ENCODE data around the gene PRLR. TPM values are rescaled to one million over a fixed set of nuclear protein-coding genes. Genes with fewer than 3 reads are reported as not detected.

Gene PRLR
- total and polyA plus RNA-seq, 2 experiments from 2014 or later: 21.8 to 99.8 TPM

- Histone ChIP-seq H3K4me3 (no peak overlapping the region), H3K4me1 (ENCODE audit: insufficient read depth) (peaks cover 20% of the 10 kb centered on the region), H3K27me3 (no peaks in the 10 kb centered on the region), H3K9me2 (replicated peaks; ENCODE audit: insufficient read depth) (no peaks in the 10 kb centered on the region), H3K27ac (no peak overlapping the region), H3K4me2 (no peak overlapping the region), H2AFZ (no peak overlapping the region), H4K20me1 (ENCODE audit: insufficient read depth, poor library complexity, severe bottlenecking) (no peaks in the 10 kb centered on the region), H3K36me3 (replicated peaks; ENCODE audit: insufficient read depth, low read depth) (no peaks in the 10 kb centered on the region), H3K79me2 (peaks cover 34% of the 10 kb centered on the region), H3K9me3 (ENCODE audit: low read depth) (no peaks in the 10 kb centered on the region)
- 88% methylated on average over 7 of the region's 7 CpGs for WGBS (ENCODE audit: low lambda C conversion rate, missing lambda C conversion rate)
- DNase-seq (ENCODE audit: low spot score): no peak
- TF ChIP-seq EZH2 (IDR thresholded peaks at IDR 0.05; ENCODE audit: borderline replicate concordance) (no peak), CTCF (IDR thresholded peaks at IDR 0.05; ENCODE audit: poor library complexity) (no peak), EZH2phosphoT487 (IDR thresholded peaks at IDR 0.05; ENCODE audit: low read depth, severe bottlenecking, unreplicated experiment) (no peak)
These were observed 68.5 kb downstream of the PRLR start for GRCh38 chr5:35161652-35162273.

- H3K9me2 ChIP-seq (replicated peaks; ENCODE audit: insufficient read depth): no peaks in the 10 kb centered on the region
- no peak for DNase-seq (ENCODE audit: low spot score)
- H3K4me3 ChIP-seq: no peak overlapping the region
- peaks cover 20% of the 10 kb centered on the region for H3K4me1 ChIP-seq (ENCODE audit: insufficient read depth)
- TF ChIP-seq EZH2phosphoT487 (IDR thresholded peaks at IDR 0.05; ENCODE audit: low read depth, severe bottlenecking, unreplicated experiment) (no peak), CTCF (IDR thresholded peaks at IDR 0.05; ENCODE audit: poor library complexity) (no peak), EZH2 (IDR thresholded peaks at IDR 0.05; ENCODE audit: borderline replicate concordance) (no peak)
- no peaks in the 10 kb centered on the region for H3K36me3 ChIP-seq (replicated peaks; ENCODE audit: insufficient read depth, low read depth)
- H3K79me2 ChIP-seq: peaks cover 28% of the 10 kb centered on the region
- H4K20me1 ChIP-seq (ENCODE audit: insufficient read depth, poor library complexity, severe bottlenecking): peaks cover 4% of the 10 kb centered on the region
- WGBS (ENCODE audit: low lambda C conversion rate, missing lambda C conversion rate): 92% methylated on average over 6 of the region's 6 CpGs
- no peaks in the 10 kb centered on the region for H3K27me3 ChIP-seq
- H3K27ac ChIP-seq: no peak overlapping the region
- no peak overlapping the region for H3K4me2 ChIP-seq
- no peak overlapping the region for H2AFZ ChIP-seq
- no peaks in the 10 kb centered on the region for H3K9me3 ChIP-seq (ENCODE audit: low read depth)
These were observed 69.7 kb downstream of the PRLR start for GRCh38 chr5:35160486-35161116.

- H3K9me3 ChIP-seq (ENCODE audit: low read depth): no peaks in the 10 kb centered on the region
- H3K27ac ChIP-seq: peak overlapping the region; percentile 12
- H3K79me2 ChIP-seq: peaks cover 28% of the 10 kb centered on the region
- TF ChIP-seq EZH2phosphoT487 (IDR thresholded peaks at IDR 0.05; ENCODE audit: low read depth, severe bottlenecking, unreplicated experiment): no peak
- no peak for TF ChIP-seq CTCF (IDR thresholded peaks at IDR 0.05; ENCODE audit: poor library complexity)
- no peak for TF ChIP-seq EZH2 (IDR thresholded peaks at IDR 0.05; ENCODE audit: borderline replicate concordance)
- peak; percentile 42 for DNase-seq (ENCODE audit: low spot score)
- no peak overlapping the region for H2AFZ ChIP-seq
- peaks cover 4% of the 10 kb centered on the region for H4K20me1 ChIP-seq (ENCODE audit: insufficient read depth, poor library complexity, severe bottlenecking)
- peaks cover 20% of the 10 kb centered on the region for H3K4me1 ChIP-seq (ENCODE audit: insufficient read depth)
- peak overlapping the region; percentile 55 for H3K4me2 ChIP-seq
- H3K36me3 ChIP-seq (replicated peaks; ENCODE audit: insufficient read depth, low read depth): no peaks in the 10 kb centered on the region
- no peaks in the 10 kb centered on the region for H3K9me2 ChIP-seq (replicated peaks; ENCODE audit: insufficient read depth)
- 7% methylated on average over 2 of the region's 2 CpGs for WGBS (ENCODE audit: low lambda C conversion rate, missing lambda C conversion rate)
- H3K27me3 ChIP-seq: no peaks in the 10 kb centered on the region
- H3K4me3 ChIP-seq: no peak overlapping the region
These were observed 70.9 kb downstream of the PRLR start for GRCh38 chr5:35159370-35159742.

All from hepatocyte (in vitro differentiated cells).